ENCODE data around the gene ATP6V0A4. TPM values are rescaled to one million over a fixed set of nuclear protein-coding genes. Genes with fewer than 3 reads are reported as not detected.

Gene ATP6V0A4
- polyA plus RNA-seq, 1 of the 3 experiments (the other 2 are of a cell fraction): not detected

- Histone ChIP-seq H3K36me3 (replicated peaks in 1 of 2; ENCODE audit: control insufficient read depth in 1 of 2, insufficient read depth in 2 of 2, low read length in 1 of 2) (no peaks in the 10 kb centered on the region), H3F3A (replicated peaks; ENCODE audit: insufficient read depth) (no peaks in the 10 kb centered on the region), H3K27me3 (ENCODE audit: insufficient read depth) (no peaks in the 10 kb centered on the region), H3K9me3 (no peaks in the 10 kb centered on the region), H3K79me2 (ENCODE audit: insufficient read depth) (no peaks in the 10 kb centered on the region), H3K9me2 (no peaks in the 10 kb centered on the region), H3K4me2 (no peak overlapping the region), H3K9ac (no peak overlapping the region), H3K27ac (ENCODE audit: low read depth in 2 of 2, low read length in 1 of 2) (no peak overlapping the region), H4K20me1 (ENCODE audit: insufficient read depth) (no peaks in the 10 kb centered on the region), H2AFZ (ENCODE audit: low read depth) (no peak overlapping the region), H3K4me1 (ENCODE audit: control insufficient read depth in 1 of 2, insufficient read depth in 2 of 2, low read depth in 1 of 2, low read length in 1 of 2) (peaks cover 0 to 5% of the 10 kb centered on the region in 2 experiments; a peak in 2 of 4 replicates), H3K4me3 (ENCODE audit: low read depth in 2 of 2, low read length in 1 of 2) (no peak overlapping the region)
- ChIA-PET POLR2A (no interaction called here), CTCF (interaction anchor here (0.9 to 4.1 kb wide), 5 partner anchors 11 to 839 kb away, joined by 3 to 47 read pairs (median 3); no protein-coding TSS in a partner anchor)
- TF ChIP-seq NRF1 (IDR thresholded peaks at IDR 0.05; ENCODE audit: low read depth, low read length) (no peak), FOXJ3 (CRISPR knock-in tag; IDR thresholded peaks at IDR 0.05) (no peak), SMC3 (IDR thresholded peaks at IDR 0.05; ENCODE audit: low read depth, low read length) (no peak), MXI1 (IDR thresholded peaks at IDR 0.05; ENCODE audit: low read depth, low read length) (no peak), TAF1 (IDR thresholded peaks at IDR 0.05; ENCODE audit: borderline replicate concordance, low read depth, low read length) (no peak), ZBTB33 (IDR thresholded peaks at IDR 0.05; ENCODE audit: borderline replicate concordance, low read depth) (no peak), EZH2phosphoT487 (IDR thresholded peaks at IDR 0.05; ENCODE audit: borderline replicate concordance, low read depth) (no peak), PBX3 (IDR thresholded peaks at IDR 0.05) (no peak), TCF12 (IDR thresholded peaks at IDR 0.05) (no peak), ELF1 (IDR thresholded peaks at IDR 0.05) (no peak), REST (IDR thresholded peaks at IDR 0.05; ENCODE audit: low read depth, low read length) (no peak), POLR2AphosphoS5 (IDR thresholded peaks at IDR 0.05; ENCODE audit: low read depth, low read length) (no peak), FOSL2 (IDR thresholded peaks at IDR 0.05; ENCODE audit: borderline replicate concordance, low read depth) (no peak), USF1 (IDR thresholded peaks at IDR 0.05; ENCODE audit: borderline replicate concordance, low read depth) (no peak), RCOR1 (IDR thresholded peaks at IDR 0.05; ENCODE audit: low read length) (no peak), SIN3A (IDR thresholded peaks at IDR 0.05; ENCODE audit: borderline replicate concordance, low read depth, low read length) (no peak), RXRA (IDR thresholded peaks at IDR 0.05; ENCODE audit: borderline replicate concordance, low read depth) (no peak)
- no peak for DNase-seq
- WGBS (ENCODE audit: low lambda C conversion rate): 60% methylated on average over 5 of the region's 5 CpGs
Measured at GRCh38 chr7:138741453-138741735, 56.6 kb downstream of the ATP6V0A4 start.
